Brain microvascular endothelial cell (primary cell): ENCODE results near the gene POC1A.

Experiments
- DNase-seq: peaks from one replicate; pipeline ENCODE4 v3.0.0-alpha.2; 2020
- H3K27ac ChIP-seq: fragments of 250-450 bp; sonication (Bioruptor Pico); 2 replicates; pipeline ENCODE4 v1.5.1; 2020; ENCODE audit warnings: mild to moderate bottlenecking, moderate library complexity
- H3K27me3 ChIP-seq: fragments of 250-450 bp; sonication (Bioruptor Pico); replicated peaks from 2 replicates; pipeline ENCODE4 v1.5.1; 2020; ENCODE audit warnings: mild to moderate bottlenecking
- H3K36me3 ChIP-seq: fragments of 250-450 bp; sonication (Bioruptor Pico); replicated peaks from 2 replicates; pipeline ENCODE4 v1.5.1; 2020; ENCODE audit warnings: mild to moderate bottlenecking
- H3K4me3 ChIP-seq: 2 replicates; pipeline ENCODE4 v1.5.1; 2011; ENCODE audit warnings: low read depth, mild to moderate bottlenecking, control low read depth, low read length, moderate library complexity
- CTCF ChIP-seq: IDR thresholded peaks from 2 replicates; pipeline ENCODE4 v1.5.1; 2011; ENCODE audit warnings: low read depth, mild to moderate bottlenecking, moderate library complexity, low read length, control low read depth, inconsistent platforms; ENCODE audit errors: missing control alignments
- in situ Hi-C: cut with HindIII; loops from 2 replicates; pipeline ENCODE4 v1.10.0; 2017; ENCODE audit warnings: low sequenced_read_pairs, low pct_ligation_motif_present

Gene POC1A

DNA sequence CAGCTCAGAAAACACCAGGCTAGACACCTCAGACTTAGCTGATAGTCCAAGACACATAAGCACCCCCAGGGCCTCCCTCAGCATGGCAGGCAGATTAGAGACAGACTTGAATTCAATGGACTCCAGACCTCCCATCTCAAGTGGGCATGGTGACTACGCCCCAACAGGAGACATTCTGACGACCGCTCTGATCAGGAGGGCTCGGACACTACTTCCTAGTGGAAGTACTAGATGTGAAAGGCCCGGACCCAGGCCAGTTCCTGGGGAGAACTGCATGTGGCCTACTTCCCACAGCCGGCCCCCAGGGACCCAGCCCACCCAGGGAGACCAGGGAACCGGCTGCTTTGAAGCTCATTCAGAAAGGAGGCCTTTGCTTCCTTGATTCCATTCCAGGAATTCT, 16.9 kb downstream of the POC1A start:
- no peak for DNase-seq
- no peak for TF ChIP-seq CTCF
- no peaks in the 10 kb centered on the region for H3K27me3 ChIP-seq
- H3K36me3 ChIP-seq: no peaks in the 10 kb centered on the region
- in situ Hi-C loops: no loop called here
- H3K27ac ChIP-seq: no peak overlapping the region
- H3K4me3 ChIP-seq: no peak overlapping the region

DNA sequence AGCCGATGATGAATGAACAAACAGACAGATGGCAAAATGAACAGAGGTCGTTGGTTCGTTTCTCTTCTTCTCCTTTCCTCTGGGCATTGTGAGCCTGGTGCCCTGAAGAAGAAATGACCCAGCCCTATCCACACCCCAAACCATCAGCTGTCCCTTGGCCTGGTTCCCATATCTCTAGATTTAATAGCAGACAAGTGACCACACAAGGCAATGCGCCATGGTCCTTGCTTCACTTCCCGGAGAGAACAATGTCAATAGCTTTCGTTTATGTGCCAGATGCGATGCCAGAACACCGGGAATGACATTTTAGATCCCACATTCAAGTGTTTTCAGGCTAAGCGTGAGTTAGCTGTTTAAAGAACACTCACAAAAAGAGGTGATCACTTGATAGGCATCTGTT, 17.7 kb downstream of the POC1A start:
- Histone ChIP-seq H3K4me3 (no peak overlapping the region), H3K36me3 (no peaks in the 10 kb centered on the region), H3K27ac (no peak overlapping the region), H3K27me3 (no peaks in the 10 kb centered on the region)
- DNase-seq: no peak
- in situ Hi-C loops: no loop called here
- no peak for TF ChIP-seq CTCF

- Histone ChIP-seq H3K4me3 (no peak overlapping the region), H3K27ac (no peak overlapping the region), H3K36me3 (no peaks in the 10 kb centered on the region), H3K27me3 (no peaks in the 10 kb centered on the region)
- in situ Hi-C loops: no loop called here
- no peak for DNase-seq
- TF ChIP-seq CTCF: no peak
Observed at GRCh38 chr3:52135332-52135731, 18.9 kb downstream of the POC1A start.

- Histone ChIP-seq H3K4me3 (no peak overlapping the region), H3K36me3 (no peaks in the 10 kb centered on the region), H3K27ac (no peak overlapping the region), H3K27me3 (no peaks in the 10 kb centered on the region)
- DNase-seq: no peak
- TF ChIP-seq CTCF: no peak
- in situ Hi-C loops: no loop called here
Observed at GRCh38 chr3:52134761-52135160, 19.5 kb downstream of the POC1A start.

DNA sequence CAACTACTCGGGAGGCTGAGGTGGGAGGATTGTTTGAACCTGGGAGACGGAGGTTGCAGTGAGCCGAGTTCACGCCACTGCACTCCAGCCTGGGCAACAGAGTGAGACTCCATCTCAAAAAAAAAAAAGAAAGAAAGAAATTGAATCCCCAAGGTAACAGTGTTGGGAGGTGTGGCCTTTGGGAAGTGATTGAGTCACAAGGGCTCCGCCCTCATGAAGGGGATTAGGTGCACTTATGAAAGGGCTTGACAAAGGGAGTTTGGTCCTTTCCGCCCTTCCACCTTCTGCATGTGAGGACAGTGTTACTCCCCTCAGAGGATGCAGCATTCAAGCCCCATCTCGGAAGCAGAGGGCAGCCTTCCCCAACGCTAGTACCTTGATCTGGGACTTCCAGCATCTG, 21.3 kb downstream of the POC1A start:
- no peak for TF ChIP-seq CTCF
- no peaks in the 10 kb centered on the region for H3K36me3 ChIP-seq
- no peak overlapping the region for H3K27ac ChIP-seq
- H3K4me3 ChIP-seq: no peak overlapping the region
- DNase-seq: no peak
- H3K27me3 ChIP-seq: no peaks in the 10 kb centered on the region
- in situ Hi-C loops: no loop called here

DNA sequence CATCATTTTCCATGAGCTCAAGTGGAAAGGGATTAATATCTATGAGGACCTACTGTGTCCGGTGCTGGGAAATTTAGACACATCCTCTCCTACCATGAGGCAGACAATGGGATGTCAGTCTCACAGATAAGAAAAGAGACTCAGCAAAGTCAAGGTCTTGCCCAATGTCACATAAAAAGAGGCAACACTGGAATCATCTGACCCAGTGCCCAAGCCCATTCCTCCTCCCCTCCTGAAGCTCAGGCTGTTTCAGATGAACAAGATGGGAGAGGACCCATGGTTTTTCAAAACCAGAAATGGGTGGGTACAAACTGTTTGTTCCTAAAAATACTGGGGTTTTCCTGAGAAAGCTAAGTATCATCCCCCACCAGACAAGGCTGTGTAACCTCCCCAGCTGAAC, 22.2 kb downstream of the POC1A start:
- no peak for TF ChIP-seq CTCF
- Histone ChIP-seq H3K27ac (no peak overlapping the region), H3K27me3 (no peaks in the 10 kb centered on the region), H3K4me3 (no peak overlapping the region), H3K36me3 (no peaks in the 10 kb centered on the region)
- no peak for DNase-seq
- in situ Hi-C loops: no loop called here
